HG03342 (cell line): ENCODE results near the gene PRR19.
A peak's percentile ranks its signal among the peaks of the same experiment; 100 is the strongest.

Source experiments
- ATAC-seq: cut with Tn5 transposase; IDR thresholded peaks from one replicate; pipeline ENCODE4 v1.9.1; 2021; ENCODE audit warnings: mild to moderate bottlenecking, moderate library complexity; ENCODE audit not compliant: unreplicated experiment

The PRR19 gene

GRCh38 chr19:42283188-42284065 lies 18.5 kb upstream of the PRR19 start:
- ATAC-seq = peak; percentile 34

GRCh38 chr19:42284066-42284501 lies 17.8 kb upstream of the PRR19 start:
- ATAC-seq = peak; percentile 28

- peak; percentile 4 for ATAC-seq
Observed at GRCh38 chr19:42284591-42285341, 17.2 kb upstream of the PRR19 start.

- ATAC-seq = no peak
Observed at GRCh38 chr19:42285541-42285941, 16.4 kb upstream of the PRR19 start.

- ATAC-seq = no peak
Observed at GRCh38 chr19:42285988-42286348, 16.0 kb upstream of the PRR19 start.

- ATAC-seq = no peak
Observed at GRCh38 chr19:42286349-42287016, 15.4 kb upstream of the PRR19 start.

GRCh38 chr19:42287017-42287826 lies 14.7 kb upstream of the PRR19 start:
- ATAC-seq = no peak

GRCh38 chr19:42287827-42288107 lies 14.2 kb upstream of the PRR19 start:
- ATAC-seq = no peak

GRCh38 chr19:42288387-42288786 lies 13.5 kb upstream of the PRR19 start:
- no peak for ATAC-seq

GRCh38 chr19:42288881-42289555 lies 12.9 kb upstream of the PRR19 start:
- no peak for ATAC-seq

GRCh38 chr19:42289556-42290041 lies 12.3 kb upstream of the PRR19 start:
- ATAC-seq = no peak

- ATAC-seq = no peak
Observed at GRCh38 chr19:42290136-42290522, 11.8 kb upstream of the PRR19 start.

GRCh38 chr19:42290523-42291434 lies 11.2 kb upstream of the PRR19 start:
- ATAC-seq = no peak

- no peak for ATAC-seq
Observed at GRCh38 chr19:42291435-42291810, 10.5 kb upstream of the PRR19 start.

- ATAC-seq = no peak
Observed at GRCh38 chr19:42292042-42292960, 9.6 kb upstream of the PRR19 start.

- ATAC-seq = no peak
Observed at GRCh38 chr19:42292963-42293362, 9.0 kb upstream of the PRR19 start.

GRCh38 chr19:42293540-42293939 lies 8.4 kb upstream of the PRR19 start:
- ATAC-seq = no peak

- no peak for ATAC-seq
Observed at GRCh38 chr19:42293948-42294347, 8.0 kb upstream of the PRR19 start.
